ENCODE measurements around the gene IGFBP3.

DNA sequence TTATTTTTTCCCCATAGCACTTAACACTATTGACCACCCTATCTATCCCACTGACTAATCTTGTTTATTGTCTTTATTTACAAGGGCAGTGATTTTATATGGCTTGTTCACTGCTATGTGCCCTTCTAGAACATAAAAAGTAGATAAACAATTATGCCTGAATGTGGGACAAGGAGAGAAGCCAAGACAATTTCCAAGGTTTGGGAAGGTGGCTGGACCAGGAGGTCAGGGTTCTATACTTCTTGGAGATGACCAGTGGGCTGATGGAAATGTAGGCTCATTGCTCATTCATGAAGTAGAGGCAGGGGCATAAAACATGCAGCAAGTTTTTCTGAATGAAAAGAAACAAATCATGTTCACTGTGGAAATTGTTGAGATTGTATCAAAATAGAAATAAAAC lies 11.5 kb downstream of the IGFBP3 start:
- TF ChIP-seq, protein P1, sequence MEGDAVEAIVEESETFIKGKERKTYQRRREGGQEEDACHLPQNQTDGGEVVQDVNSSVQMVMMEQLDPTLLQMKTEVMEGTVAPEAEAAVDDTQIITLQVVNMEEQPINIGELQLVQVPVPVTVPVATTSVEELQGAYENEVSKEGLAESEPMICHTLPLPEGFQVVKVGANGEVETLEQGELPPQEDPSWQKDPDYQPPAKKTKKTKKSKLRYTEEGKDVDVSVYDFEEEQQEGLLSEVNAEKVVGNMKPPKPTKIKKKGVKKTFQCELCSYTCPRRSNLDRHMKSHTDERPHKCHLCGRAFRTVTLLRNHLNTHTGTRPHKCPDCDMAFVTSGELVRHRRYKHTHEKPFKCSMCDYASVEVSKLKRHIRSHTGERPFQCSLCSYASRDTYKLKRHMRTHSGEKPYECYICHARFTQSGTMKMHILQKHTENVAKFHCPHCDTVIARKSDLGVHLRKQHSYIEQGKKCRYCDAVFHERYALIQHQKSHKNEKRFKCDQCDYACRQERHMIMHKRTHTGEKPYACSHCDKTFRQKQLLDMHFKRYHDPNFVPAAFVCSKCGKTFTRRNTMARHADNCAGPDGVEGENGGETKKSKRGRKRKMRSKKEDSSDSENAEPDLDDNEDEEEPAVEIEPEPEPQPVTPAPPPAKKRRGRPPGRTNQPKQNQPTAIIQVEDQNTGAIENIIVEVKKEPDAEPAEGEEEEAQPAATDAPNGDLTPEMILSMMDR (IDR thresholded peaks at IDR 0.05; ENCODE audit: poor library complexity), result no peak
- TF ChIP-seq EZH2 (IDR thresholded peaks at IDR 0.05; ENCODE audit: borderline replicate concordance) (no peak), EZH2phosphoT487 (IDR thresholded peaks at IDR 0.05; ENCODE audit: low read depth, severe bottlenecking, unreplicated experiment) (no peak)
